ENCODE results near the gene NAIP.
"Not testable (repeated sequence)": the region's sequence is repeated elsewhere in the genome, so short reads cannot be mapped to it uniquely, and the experiment has no call there.

NAIP gene

GRCh38 chr5:71025289-71025953, at the start of gene NAIP:
Gene NAIP (minus strand): TSS chr5:71025339. CDS start chr5:71012915, 12,424 bp downstream.
- DNase-seq = not testable (repeated sequence)

- DNase-seq = not testable (repeated sequence)
Observed at GRCh38 chr5:71067262-71067928, 42.3 kb upstream of the NAIP start, which contains the start of gene GTF2H2. Gene GTF2H2 (minus strand): TSS chr5:71067676. CDS start chr5:71062763, 4,913 bp downstream.

GRCh38 chr5:71061322-71061721, 36.2 kb upstream of the NAIP start:
- not testable (repeated sequence) for DNase-seq

GRCh38 chr5:71059426-71059825, 34.3 kb upstream of the NAIP start:
- DNase-seq = not testable (repeated sequence)

- not testable (repeated sequence) for DNase-seq
Observed at GRCh38 chr5:71044808-71045207, 19.7 kb upstream of the NAIP start.

GRCh38 chr5:71044128-71044527, 19.0 kb upstream of the NAIP start:
- DNase-seq = not testable (repeated sequence)

GRCh38 chr5:71031046-71031776, 6.1 kb upstream of the NAIP start:
- DNase-seq = not testable (repeated sequence)

- DNase-seq = not testable (repeated sequence)
Observed at GRCh38 chr5:71020643-71021042, 4.5 kb downstream of the NAIP start.

- DNase-seq = not testable (repeated sequence)
Observed at GRCh38 chr5:71018376-71019005, 6.6 kb downstream of the NAIP start.

GRCh38 chr5:71014176-71014575, 11.0 kb downstream of the NAIP start:
- no peak for DNase-seq

- DNase-seq = no peak
Observed at GRCh38 chr5:71013575-71013974, 11.6 kb downstream of the NAIP start.

- DNase-seq = no peak
Observed at GRCh38 chr5:71011194-71011792, 13.8 kb downstream of the NAIP start.

GRCh38 chr5:71006983-71007382, 18.2 kb downstream of the NAIP start:
- not testable (repeated sequence) for DNase-seq

GRCh38 chr5:70984882-70985281, 40.3 kb downstream of the NAIP start:
- not testable (repeated sequence) for DNase-seq

- DNase-seq = not testable (repeated sequence)
Observed at GRCh38 chr5:70967220-70967619, 57.9 kb downstream of the NAIP start.

- not testable (repeated sequence) for DNase-seq
Observed at GRCh38 chr5:70964531-70964930, 60.6 kb downstream of the NAIP start.

GRCh38 chr5:70953068-70953467, 72.1 kb downstream of the NAIP start:
- not testable (repeated sequence) for DNase-seq

GRCh38 chr5:70932560-70932959, 92.6 kb downstream of the NAIP start:
- not testable (repeated sequence) for DNase-seq

- DNase-seq = not testable (repeated sequence)
Observed at GRCh38 chr5:70931709-70932368, 93.3 kb downstream of the NAIP start.

GRCh38 chr5:70925211-70925562, 100.0 kb downstream of the NAIP start:
- DNase-seq = not testable (repeated sequence)
